A204.1 (cell line): ENCODE results near the gene ZSWIM4.

Experiments
- FAIRE-seq: peaks from 2 replicates; lab custom pipeline; 2012; peaks lifted over from hg19 to GRCh38; lab: Jason Lieb, UNC

Gene ZSWIM4

GRCh38 chr19:13835791-13836723 is 40.8 kb downstream of the ZSWIM4 start:
- FAIRE-seq, result no peak

- no peak for FAIRE-seq
These were observed 43.3 kb downstream of the ZSWIM4 start for GRCh38 chr19:13838435-13839129.

GRCh38 chr19:13839130-13839937 is 44.1 kb downstream of the ZSWIM4 start:
- no peak for FAIRE-seq

GRCh38 chr19:13839938-13840304 is 44.7 kb downstream of the ZSWIM4 start:
- FAIRE-seq, result no peak

- FAIRE-seq, result no peak
These were observed 45.3 kb downstream of the ZSWIM4 start for GRCh38 chr19:13840305-13841085.

- no peak for FAIRE-seq
These were observed 46.1 kb downstream of the ZSWIM4 start for GRCh38 chr19:13841086-13841961.

- FAIRE-seq, result no peak
These were observed 46.7 kb downstream of the ZSWIM4 start for GRCh38 chr19:13841962-13842290.

GRCh38 chr19:13842291-13843103 is 47.3 kb downstream of the ZSWIM4 start:
- no peak for FAIRE-seq

GRCh38 chr19:13843104-13843921 is 48.1 kb downstream of the ZSWIM4 start:
- FAIRE-seq, result no peak

- FAIRE-seq, result no peak
These were observed 48.9 kb downstream of the ZSWIM4 start for GRCh38 chr19:13844130-13844631.

- FAIRE-seq, result no peak
These were observed 51.5 kb downstream of the ZSWIM4 start for GRCh38 chr19:13846557-13847406.

- FAIRE-seq, result no peak
These were observed 52.4 kb downstream of the ZSWIM4 start for GRCh38 chr19:13847407-13848339.

GRCh38 chr19:13848340-13848677 is 53.1 kb downstream of the ZSWIM4 start:
- FAIRE-seq, result no peak

- no peak for FAIRE-seq
These were observed 53.8 kb downstream of the ZSWIM4 start for GRCh38 chr19:13848798-13849676.

- no peak for FAIRE-seq
These were observed 55.0 kb downstream of the ZSWIM4 start for GRCh38 chr19:13849991-13850909.
